K562 (cell line): ENCODE results near the gene GPRC5B. TPM values are rescaled to one million over a fixed set of nuclear protein-coding genes. Genes with fewer than 3 reads are reported as not detected.

ENCODE experiments used
- ATAC-seq: fragments of 200-7000 bp; cut with Tn5 transposase; 3 replicates; pipeline ENCODE4 v1.9.1; 2020; ENCODE audit warnings: moderate library complexity
- BruUV-seq: library from RNA; stranded (reverse); fragments of 400-500 nt; replicated peaks from 2 replicates; lab custom pipeline; 2021; lab: Mats Ljungman, UMichigan
- CTCF ChIA-PET: fragments of 300-600 bp; formaldehyde crosslinking; extraction: SDS; loops from one replicate; lab custom pipeline; 2021; ENCODE audit warnings: low intra/inter-chr PET ratio; lab: Yijun Ruan, JAX
- POLR2A ChIA-PET: fragments of 300-600, 350-650 bp; sonication (Branson Sonifier 250); formaldehyde crosslinking; extraction: SDS; loops from one replicate; lab custom pipeline; 2021; ENCODE audit warnings: antibody characterized with exemption, inconsistent platforms; lab: Yijun Ruan, JAX
- DNase-seq, 4 experiments: peaks; one replicate each; pipeline versions ENCODE4 v3.0.0 to v3.0.0-alpha.2; 2011 to 2018; ENCODE audit warnings: low spot score in 3 of 4, mixed read lengths in 3 of 4; ENCODE audit errors: extremely low read depth in 1 of 4
- FAIRE-seq: peaks from 2 replicates; lab custom pipeline; 2011; peaks lifted over from hg19 to GRCh38; lab: Jason Lieb, UNC
- H2AFZ ChIP-seq: 2 replicates; pipeline ENCODE4 v1.6.0; 2011; ENCODE audit warnings: low read depth, low read length, control low read depth, inconsistent platforms
- H3K27ac ChIP-seq: fragments of 200-600 bp; 3 replicates; pipeline ENCODE4 v1.8.0; 2011; ENCODE audit warnings: low read depth, mild to moderate bottlenecking, control low read depth, inconsistent platforms, low read length, moderate library complexity, mixed read lengths; ENCODE audit errors: extremely low read depth
- H3K27me3 ChIP-seq, 2 experiments: fragments of 300-600 bp in 1 of 2; 2 replicates in 1 of 2; 3 replicates in 1 of 2; pipeline versions ENCODE4 v1.6.0 to v1.8.0; 2011; ENCODE audit warnings: inconsistent platforms in 2 of 2, low read length in 2 of 2, mild to moderate bottlenecking in 1 of 2, mixed read lengths in 1 of 2, moderate library complexity in 1 of 2; ENCODE audit not compliant: control insufficient read depth in 2 of 2, insufficient read depth in 2 of 2
- H3K36me3 ChIP-seq: fragments of 300-600 bp; 3 replicates; pipeline ENCODE4 v1.8.0; 2011; ENCODE audit warnings: mild to moderate bottlenecking, low read length, inconsistent platforms; ENCODE audit not compliant: control insufficient read depth, insufficient read depth
- H3K4me1 ChIP-seq, 2 experiments: fragments of 200-600 bp in 1 of 2; replicated peaks in 1 of 2; 2 replicates in 1 of 2; 3 replicates in 1 of 2; pipeline versions ENCODE4 v1.5.1 to v1.8.0; 2011; ENCODE audit warnings: inconsistent platforms in 2 of 2, low read length in 2 of 2, mild to moderate bottlenecking in 1 of 2, mixed read lengths in 1 of 2, moderate library complexity in 1 of 2; ENCODE audit not compliant: control insufficient read depth in 2 of 2, insufficient read depth in 2 of 2
- H3K4me2 ChIP-seq: 2 replicates; pipeline ENCODE4 v1.6.1; 2011; ENCODE audit warnings: low read length, control low read depth, inconsistent platforms, mixed read lengths; ENCODE audit not compliant: insufficient read depth
- H3K4me3 ChIP-seq: fragments of 200-600 bp; sonication (generic), shearing (Covaris generic); 2 replicates; pipeline ENCODE4 v1.5.1; 2016; ENCODE audit warnings: control low read depth, inconsistent platforms
- H3K79me2 ChIP-seq: fragments of 200-600 bp; 3 replicates; pipeline ENCODE4 v1.8.0; 2011; ENCODE audit warnings: low read length, inconsistent platforms; ENCODE audit not compliant: control insufficient read depth, insufficient read depth
- H3K9ac ChIP-seq, 2 experiments: 2 replicates each; pipeline versions ENCODE4 v1.6.0 to v1.6.1; 2011; ENCODE audit warnings: low read depth in 2 of 2, low read length in 2 of 2, control low read depth in 1 of 2, inconsistent platforms in 1 of 2, mild to moderate bottlenecking in 1 of 2, mixed read lengths in 1 of 2; ENCODE audit not compliant: insufficient read depth in 1 of 2
- H3K9me1 ChIP-seq: one replicate; pipeline ENCODE4 v1.6.0; 2011; ENCODE audit warnings: inconsistent platforms, mild to moderate bottlenecking, low read length, moderate library complexity; ENCODE audit not compliant: control insufficient read depth, insufficient read depth
- H3K9me3 ChIP-seq: replicated peaks from 2 replicates; pipeline ENCODE4 v1.5.1; 2011; ENCODE audit warnings: low read depth, low read length, inconsistent platforms; ENCODE audit not compliant: control insufficient read depth, insufficient read depth
- H4K20me1 ChIP-seq: replicated peaks from 2 replicates; pipeline ENCODE4 v1.6.1; 2011; ENCODE audit warnings: low read length, inconsistent platforms, mixed read lengths; ENCODE audit not compliant: control insufficient read depth, insufficient read depth
- ARID2 ChIP-seq: fragments of 450-650 bp; IDR thresholded peaks from 2 replicates; pipeline ENCODE4 v1.6.1; 2017; ENCODE audit warnings: antibody characterized with exemption, mild to moderate bottlenecking
- BMI1 ChIP-seq: fragments of 150-350 bp; IDR thresholded peaks from 2 replicates; pipeline ENCODE4 v1.6.1; 2014; ENCODE audit warnings: low read length
- HNRNPUL1 ChIP-seq: fragments of 200-400 bp; formaldehyde crosslinking; IDR thresholded peaks from 2 replicates; pipeline ENCODE4 v1.6.1; 2017; ENCODE audit warnings: low read length
- ILK ChIP-seq: fragments of 450-650 bp; IDR thresholded peaks from 2 replicates; pipeline ENCODE4 v1.6.1; 2016; ENCODE audit warnings: missing genetic modification characterization, low read depth, mild to moderate bottlenecking, missing compliant biosample characterization, moderate library complexity, borderline replicate concordance
- MBD1 ChIP-seq: fragments of 250-450 bp; sonication (Bioruptor Pico); IDR thresholded peaks from 2 replicates; pipeline ENCODE4 v1.8.0; 2022; ENCODE audit warnings: inconsistent platforms
- NCOA6 ChIP-seq: fragments of 450-650 bp; IDR thresholded peaks from 2 replicates; pipeline ENCODE4 v1.6.1; 2017; ENCODE audit warnings: mild to moderate bottlenecking
- NFYB ChIP-seq: IDR thresholded peaks from 2 replicates; pipeline ENCODE4 v1.6.1; 2011; ENCODE audit warnings: mild to moderate bottlenecking, moderate library complexity; ENCODE audit not compliant: insufficient read length; ENCODE audit errors: extremely low read depth
- POLR2AphosphoS2 ChIP-seq: IDR thresholded peaks from 2 replicates; pipeline ENCODE4 v1.6.1; 2012; ENCODE audit warnings: low read length, improper control_type of control experiment
- TCF15 ChIP-seq: fragments of 250-450 bp; sonication (Bioruptor Pico); IDR thresholded peaks from 2 replicates; pipeline ENCODE4 v1.8.0; 2022; ENCODE audit warnings: moderate library complexity, mild to moderate bottlenecking, inconsistent platforms
- ZBED1 ChIP-seq: IDR thresholded peaks from 2 replicates; pipeline ENCODE4 v1.6.1; 2014
- ZFX ChIP-seq: sonication (generic); formaldehyde crosslinking; IDR thresholded peaks from 2 replicates; pipeline ENCODE4 v1.8.0; 2022; ENCODE audit warnings: mild to moderate bottlenecking, missing genetic modification reagents, moderate library complexity
- ZSCAN29 ChIP-seq: fragments of 450-650 bp; IDR thresholded peaks from 2 replicates; pipeline ENCODE4 v1.6.1; 2017
- WGBS: fragments of 100-300 bp; shearing (Covaris generic); methylation state at CpG from one replicate; pipeline ENCODE4 v1.1.6; 2016; ENCODE audit warnings: low coverage, mixed read lengths; ENCODE audit not compliant: insufficient coverage; ENCODE audit errors: missing lambda C conversion rate; 5-methylcytosine and 5-hydroxymethylcytosine counted together
- in situ Hi-C: fragments of 300-500 bp; cut with MboI; formaldehyde crosslinking; loops from 4 replicates; pipeline ENCODE4 v1.15.0; 2018; ENCODE audit warnings: inconsistent platforms, mixed read lengths
- intact Hi-C: fragments of 100-400 bp; cut with micrococcal nuclease; formaldehyde crosslinking; loops from 2 replicates; pipeline ENCODE4 v1.14.2; 2022
- polyA plus RNA-seq, 8 experiments: library from polyadenylated mRNA; depleted of rRNA in 4 of 8; stranded (reverse) in 5 of 8; unstranded in 3 of 8; fragments of >200 nt; fragmentation: Nextera tagmentation in 2 of 8; fragmentation: Illumina TruSeq in 1 of 8; extraction: Ambion mirVana in 2 of 8; extraction: Trizol in 1 of 8; gene quantifications; 2 replicates each; pipeline versions ENCODE4 v1.2.1 to v1.2.3, GENCODE V29; 2011 to 2014; ENCODE audit warnings: inconsistent platforms in 1 of 8, missing spikeins in 1 of 8
- total RNA-seq, 7 experiments: library from RNA; depleted of rRNA in 6 of 7; stranded (reverse); fragments of >200 nt in 6 of 7; fragmentation: Illumina TruSeq in 2 of 7; extraction: Trizol in 2 of 7; gene quantifications; 2 replicates each; pipeline versions ENCODE4 v1.2.1 to v1.2.3, GENCODE V29; 2011 to 2021; ENCODE audit warnings: low replicate concordance in 1 of 7
- TF ChIP-seq, protein P1 (sequence below), 2 experiments: fragments of 450-650 bp; conservative IDR thresholded peaks; 2 replicates each; pipeline ENCODE4 v1.6.1; 2017; ENCODE audit warnings: mild to moderate bottlenecking in 2 of 2, moderate library complexity in 2 of 2
- TF ChIP-seq, protein P2 (sequence below), 2 experiments: fragments of 150-350 bp in 1 of 2; IDR thresholded peaks; 2 replicates each; pipeline ENCODE4 v1.6.1; 2012 to 2016; ENCODE audit warnings: low read depth in 2 of 2, low read length in 2 of 2, mild to moderate bottlenecking in 1 of 2, moderate library complexity in 1 of 2

Gene GPRC5B
- total and polyA plus RNA-seq, 9 of the 15 experiments (the other 6 are each of a cell fraction or from before 2014, with no cell fraction given), result 0.65 to 5.5 (median 1.3) TPM

DNA sequence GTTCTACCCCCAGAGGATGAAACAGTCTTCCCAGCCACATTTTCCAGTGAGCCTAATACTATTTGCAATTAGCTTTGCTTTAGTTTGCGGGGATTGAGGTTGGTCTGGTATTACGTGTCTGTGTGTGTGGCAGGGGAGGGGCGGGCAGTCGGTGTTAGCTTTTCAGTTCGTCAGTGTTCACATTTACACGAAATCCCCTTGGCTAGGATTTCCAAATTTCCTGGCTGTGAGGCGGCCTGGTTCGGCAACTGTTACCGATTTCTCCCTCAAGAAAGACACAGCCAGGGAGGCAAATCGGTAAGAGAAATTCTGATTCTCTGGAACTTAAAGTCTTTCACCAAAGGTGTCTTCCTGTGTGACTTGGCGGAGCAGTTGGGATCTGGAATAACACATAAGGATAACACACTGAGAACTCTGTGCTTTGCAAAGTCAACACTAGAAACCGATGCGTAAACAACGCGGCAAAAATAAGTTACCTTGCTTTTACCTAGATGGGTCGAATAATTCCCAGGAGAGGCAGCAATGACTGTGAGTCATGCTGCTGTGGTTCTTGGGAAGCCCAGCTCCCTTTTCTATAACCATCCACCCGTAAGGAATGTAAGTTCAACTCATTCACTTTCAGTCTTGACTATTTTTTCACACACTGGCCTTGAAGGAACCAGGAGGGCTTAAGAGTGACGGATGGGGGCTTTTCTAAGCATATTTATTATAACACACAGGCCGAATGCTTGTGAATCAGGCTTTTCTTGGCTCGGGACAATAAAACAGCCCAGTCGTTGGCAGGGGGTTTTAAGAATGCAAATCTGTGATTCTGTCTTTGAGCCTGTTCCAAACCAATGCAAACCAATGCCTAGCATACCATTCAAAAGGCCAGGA lies 24.2 kb downstream of the GPRC5B start:
- FAIRE-seq, result no peak
- ATAC-seq, result no peak
- TF ChIP-seq ZFX (CRISPR knock-in tag), result no peak
- TF ChIP-seq HNRNPUL1, result no peak
- TF ChIP-seq, protein P1, sequence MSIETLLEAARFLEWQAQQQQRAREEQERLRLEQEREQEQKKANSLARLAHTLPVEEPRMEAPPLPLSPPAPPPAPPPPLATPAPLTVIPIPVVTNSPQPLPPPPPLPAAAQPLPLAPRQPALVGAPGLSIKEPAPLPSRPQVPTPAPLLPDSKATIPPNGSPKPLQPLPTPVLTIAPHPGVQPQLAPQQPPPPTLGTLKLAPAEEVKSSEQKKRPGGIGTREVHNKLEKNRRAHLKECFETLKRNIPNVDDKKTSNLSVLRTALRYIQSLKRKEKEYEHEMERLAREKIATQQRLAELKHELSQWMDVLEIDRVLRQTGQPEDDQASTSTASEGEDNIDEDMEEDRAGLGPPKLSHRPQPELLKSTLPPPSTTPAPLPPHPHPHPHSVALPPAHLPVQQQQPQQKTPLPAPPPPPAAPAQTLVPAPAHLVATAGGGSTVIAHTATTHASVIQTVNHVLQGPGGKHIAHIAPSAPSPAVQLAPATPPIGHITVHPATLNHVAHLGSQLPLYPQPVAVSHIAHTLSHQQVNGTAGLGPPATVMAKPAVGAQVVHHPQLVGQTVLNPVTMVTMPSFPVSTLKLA (conservative IDR thresholded peaks at IDR 0.05), result no peak
- no peak for TF ChIP-seq NCOA6
- TF ChIP-seq ZSCAN29, result no peak
- TF ChIP-seq, protein P2, sequence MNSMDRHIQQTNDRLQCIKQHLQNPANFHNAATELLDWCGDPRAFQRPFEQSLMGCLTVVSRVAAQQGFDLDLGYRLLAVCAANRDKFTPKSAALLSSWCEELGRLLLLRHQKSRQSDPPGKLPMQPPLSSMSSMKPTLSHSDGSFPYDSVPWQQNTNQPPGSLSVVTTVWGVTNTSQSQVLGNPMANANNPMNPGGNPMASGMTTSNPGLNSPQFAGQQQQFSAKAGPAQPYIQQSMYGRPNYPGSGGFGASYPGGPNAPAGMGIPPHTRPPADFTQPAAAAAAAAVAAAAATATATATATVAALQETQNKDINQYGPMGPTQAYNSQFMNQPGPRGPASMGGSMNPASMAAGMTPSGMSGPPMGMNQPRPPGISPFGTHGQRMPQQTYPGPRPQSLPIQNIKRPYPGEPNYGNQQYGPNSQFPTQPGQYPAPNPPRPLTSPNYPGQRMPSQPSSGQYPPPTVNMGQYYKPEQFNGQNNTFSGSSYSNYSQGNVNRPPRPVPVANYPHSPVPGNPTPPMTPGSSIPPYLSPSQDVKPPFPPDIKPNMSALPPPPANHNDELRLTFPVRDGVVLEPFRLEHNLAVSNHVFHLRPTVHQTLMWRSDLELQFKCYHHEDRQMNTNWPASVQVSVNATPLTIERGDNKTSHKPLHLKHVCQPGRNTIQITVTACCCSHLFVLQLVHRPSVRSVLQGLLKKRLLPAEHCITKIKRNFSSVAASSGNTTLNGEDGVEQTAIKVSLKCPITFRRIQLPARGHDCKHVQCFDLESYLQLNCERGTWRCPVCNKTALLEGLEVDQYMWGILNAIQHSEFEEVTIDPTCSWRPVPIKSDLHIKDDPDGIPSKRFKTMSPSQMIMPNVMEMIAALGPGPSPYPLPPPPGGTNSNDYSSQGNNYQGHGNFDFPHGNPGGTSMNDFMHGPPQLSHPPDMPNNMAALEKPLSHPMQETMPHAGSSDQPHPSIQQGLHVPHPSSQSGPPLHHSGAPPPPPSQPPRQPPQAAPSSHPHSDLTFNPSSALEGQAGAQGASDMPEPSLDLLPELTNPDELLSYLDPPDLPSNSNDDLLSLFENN (IDR thresholded peaks at IDR 0.05; ENCODE audit: low read depth in 2 of 2, low read length in 2 of 2), result no peak
- TF ChIP-seq MBD1 (CRISPR knock-in tag), result no peak
- no peak for TF ChIP-seq BMI1
- no peak for TF ChIP-seq POLR2AphosphoS2
- no peak for TF ChIP-seq ILK
- no peak for TF ChIP-seq ZBED1
- no peak for TF ChIP-seq ARID2
- TF ChIP-seq NFYB, result no peak
- no peak for TF ChIP-seq TCF15 (CRISPR knock-in tag)
- H3K9ac ChIP-seq, result no peak overlapping the region
- POLR2A ChIA-PET, result interaction anchor here (0.6 to 0.7 kb wide), 2 partner anchors 9 to 35 kb away, joined by 3 read pairs; no protein-coding TSS in a partner anchor
- H3K36me3 ChIP-seq, result no peaks in the 10 kb centered on the region
- no peak overlapping the region for H3K4me2 ChIP-seq
- H3K79me2 ChIP-seq, result no peaks in the 10 kb centered on the region
- no peaks in the 10 kb centered on the region for H3K4me1 ChIP-seq
- H4K20me1 ChIP-seq, result no peaks in the 10 kb centered on the region
- no peak overlapping the region for H3K27ac ChIP-seq
- no peaks in the 10 kb centered on the region for H3K9me1 ChIP-seq
- H2AFZ ChIP-seq, result no peak overlapping the region
- peaks cover 6 to 14% of the 10 kb centered on the region in 2 experiments; a peak in 3 of 5 replicates for H3K27me3 ChIP-seq
- in situ Hi-C loops (no loop called here), intact Hi-C loops (no loop called here)
- CTCF ChIA-PET, result no interaction called here
- no peak for DNase-seq
- H3K9me3 ChIP-seq, result no peaks in the 10 kb centered on the region
- BruUV-seq, result no TSS peak
- no peak overlapping the region for H3K4me3 ChIP-seq
- WGBS, result 35% methylated on average over 21 of the region's 21 CpGs
